H9 (cell line): ENCODE measurements around the gene KRT81. TPM values are rescaled to one million over a fixed set of nuclear protein-coding genes. Genes with fewer than 3 reads are reported as not detected.
A peak's percentile ranks its signal among the peaks of the same experiment; 100 is the strongest.

Source experiments
- DNase-seq: peaks from one replicate; pipeline ENCODE4 v3.0.0-alpha.2; 2017
- H2AFZ ChIP-seq: one replicate; pipeline ENCODE4 v1.6.1; 2013; ENCODE audit warnings: mild to moderate bottlenecking, low read length, control low read depth, moderate library complexity
- H2AK5ac ChIP-seq: 2 replicates; pipeline ENCODE4 v1.6.1; 2013; ENCODE audit warnings: low read length, control low read depth, mixed read lengths; ENCODE audit not compliant: insufficient read length
- H2BK120ac ChIP-seq: one replicate; pipeline ENCODE4 v1.6.1; 2013; ENCODE audit warnings: low read depth, mild to moderate bottlenecking, low read length, control low read depth, inconsistent platforms; ENCODE audit not compliant: poor library complexity, severe bottlenecking
- H2BK12ac ChIP-seq: 2 replicates; pipeline ENCODE4 v1.6.1; 2013; ENCODE audit warnings: low read length, control low read depth, mixed read lengths, low read depth; ENCODE audit not compliant: insufficient read length
- H2BK15ac ChIP-seq: 2 replicates; pipeline ENCODE4 v1.6.1; 2013; ENCODE audit warnings: low read depth, low read length, control low read depth
- H2BK20ac ChIP-seq: one replicate; pipeline ENCODE4 v1.6.1; 2013; ENCODE audit warnings: low read depth, mild to moderate bottlenecking, low read length, control low read depth, inconsistent platforms; ENCODE audit not compliant: poor library complexity, severe bottlenecking
- H2BK5ac ChIP-seq: 2 replicates; pipeline ENCODE4 v1.6.1; 2013; ENCODE audit warnings: low read length, control low read depth, mixed read lengths; ENCODE audit not compliant: insufficient read length
- H3K14ac ChIP-seq: 2 replicates; pipeline ENCODE4 v1.6.1; 2013; ENCODE audit warnings: low read length, control low read depth; ENCODE audit not compliant: insufficient read depth
- H3K18ac ChIP-seq: 2 replicates; pipeline ENCODE4 v1.6.1; 2013; ENCODE audit warnings: low read depth, mild to moderate bottlenecking, mixed read lengths, low read length, control low read depth; ENCODE audit not compliant: insufficient read length
- H3K23ac ChIP-seq: 2 replicates; pipeline ENCODE4 v1.6.1; 2013; ENCODE audit warnings: low read length, control low read depth, mixed read lengths, low read depth; ENCODE audit not compliant: insufficient read length
- H3K23me2 ChIP-seq: 2 replicates; pipeline ENCODE4 v1.6.1; 2013; ENCODE audit warnings: low read depth, mild to moderate bottlenecking, mixed read lengths, low read length, control low read depth; ENCODE audit not compliant: insufficient read length, poor library complexity, severe bottlenecking
- H3K27ac ChIP-seq: 2 replicates; pipeline ENCODE4 v1.5.1; 2013; ENCODE audit warnings: low read length, control low read depth, mixed read lengths, low read depth; ENCODE audit not compliant: insufficient read length
- H3K27me3 ChIP-seq: 2 replicates; pipeline ENCODE4 v1.6.1; 2013; ENCODE audit warnings: low read length, control low read depth, inconsistent platforms; ENCODE audit not compliant: insufficient read depth
- H3K4ac ChIP-seq: 2 replicates; pipeline ENCODE4 v1.6.1; 2013; ENCODE audit warnings: low read depth, mild to moderate bottlenecking, control low read depth, inconsistent platforms, low read length, moderate library complexity
- H3K4me1 ChIP-seq: 2 replicates; pipeline ENCODE4 v1.6.1; 2013; ENCODE audit warnings: low read length, control low read depth, inconsistent platforms; ENCODE audit not compliant: insufficient read depth
- H3K4me2 ChIP-seq: 2 replicates; pipeline ENCODE4 v1.6.1; 2013; ENCODE audit warnings: low read length, control low read depth, mixed read lengths; ENCODE audit not compliant: insufficient read length, insufficient read depth
- H3K56ac ChIP-seq: 2 replicates; pipeline ENCODE4 v1.6.1; 2013; ENCODE audit warnings: low read depth, mild to moderate bottlenecking, mixed read lengths, low read length, control low read depth; ENCODE audit not compliant: insufficient read length
- H3K79me1 ChIP-seq: 2 replicates; pipeline ENCODE4 v1.6.1; 2013; ENCODE audit warnings: low read depth, mild to moderate bottlenecking, moderate library complexity, low read length, control low read depth, inconsistent platforms; ENCODE audit not compliant: insufficient read depth, poor library complexity, severe bottlenecking
- H3K79me2 ChIP-seq: 2 replicates; pipeline ENCODE4 v1.6.1; 2013; ENCODE audit warnings: low read length, control low read depth, inconsistent platforms; ENCODE audit not compliant: insufficient read depth
- H3K9ac ChIP-seq: 2 replicates; pipeline ENCODE4 v1.6.1; 2013; ENCODE audit warnings: low read length, control low read depth, mixed read lengths; ENCODE audit not compliant: insufficient read length; ENCODE audit errors: extremely low read depth
- H3K9me3 ChIP-seq: one replicate; pipeline ENCODE4 v1.6.1; 2013; ENCODE audit warnings: low read depth, low read length, inconsistent platforms; ENCODE audit not compliant: control insufficient read depth
- H3T11ph ChIP-seq: one replicate; pipeline ENCODE4 v1.6.1; 2013; ENCODE audit warnings: mild to moderate bottlenecking, low read length, control low read depth, inconsistent platforms
- H4K20me1 ChIP-seq: one replicate; pipeline ENCODE4 v1.6.1; 2013; ENCODE audit not compliant: control insufficient read depth, insufficient read length, insufficient read depth
- H4K5ac ChIP-seq: 2 replicates; pipeline ENCODE4 v1.6.1; 2013; ENCODE audit warnings: low read depth, mild to moderate bottlenecking, mixed read lengths, low read length, control low read depth; ENCODE audit not compliant: insufficient read length
- H4K8ac ChIP-seq: replicated peaks from 2 replicates; pipeline ENCODE4 v1.6.1; 2013; ENCODE audit warnings: low read length, control low read depth, mixed read lengths, low read depth; ENCODE audit not compliant: insufficient read length
- H4K91ac ChIP-seq: 2 replicates; pipeline ENCODE4 v1.6.1; 2013; ENCODE audit warnings: low read depth, mild to moderate bottlenecking, moderate library complexity, mixed read lengths, low read length, control low read depth; ENCODE audit not compliant: insufficient read length
- H3K27ac Mint-ChIP-seq, 3 experiments: 2 replicates in 2 of 3; 3 replicates in 1 of 3; pipeline ENCODE4 v1.8.0; 2020 to 2021; ENCODE audit warnings: mixed read lengths in 3 of 3, mild to moderate bottlenecking in 1 of 3, moderate library complexity in 1 of 3
- H3K27me3 Mint-ChIP-seq: 2 replicates; pipeline ENCODE4 v1.8.0; 2021; ENCODE audit warnings: low read depth, mild to moderate bottlenecking, moderate library complexity, mixed read lengths
- H3K36me3 Mint-ChIP-seq, 3 experiments: 2 replicates in 2 of 3; 3 replicates in 1 of 3; pipeline ENCODE4 v1.8.0; 2020 to 2021; ENCODE audit warnings: low read depth in 3 of 3, mixed read lengths in 3 of 3; ENCODE audit not compliant: insufficient read depth in 1 of 3
- H3K4me1 Mint-ChIP-seq, 2 experiments: 2 replicates each; pipeline ENCODE4 v1.8.0; 2020; ENCODE audit warnings: mixed read lengths in 2 of 2
- H3K4me3 Mint-ChIP-seq, 2 experiments: 2 replicates in 1 of 2; 3 replicates in 1 of 2; pipeline ENCODE4 v1.8.0; 2020 to 2021; ENCODE audit warnings: mild to moderate bottlenecking in 2 of 2, mixed read lengths in 2 of 2, moderate library complexity in 1 of 2
- H3K9me3 Mint-ChIP-seq, 2 experiments: 2 replicates in 1 of 2; 3 replicates in 1 of 2; pipeline ENCODE4 v1.8.0; 2020; ENCODE audit warnings: mild to moderate bottlenecking in 2 of 2, mixed read lengths in 2 of 2, moderate library complexity in 1 of 2
- WGBS: extraction: QIAGEN DNeasy Blood & Tissue Kit; methylation state at CpG from one replicate; pipeline ENCODE4 v1.1.7; 2013; ENCODE audit warnings: missing lambda C conversion rate, low lambda C conversion rate, mixed read lengths; ENCODE audit not compliant: insufficient read length; ENCODE audit errors: extremely low coverage; 5-methylcytosine and 5-hydroxymethylcytosine counted together
- total RNA-seq: library from RNA; stranded (reverse); gene quantifications from 2 replicates; pipeline ENCODE4 v1.2.1, GENCODE V29; 2021
- TF ChIP-seq, protein P1 (sequence below): fragments of 200-600 bp; sonication (generic); conservative IDR thresholded peaks from 3 replicates; pipeline ENCODE4 v1.8.0; 2021; ENCODE audit warnings: antibody characterized with exemption, mild to moderate bottlenecking

KRT81 gene
- total RNA-seq, 1 experiment from 2014 or later: not detected

DNA sequence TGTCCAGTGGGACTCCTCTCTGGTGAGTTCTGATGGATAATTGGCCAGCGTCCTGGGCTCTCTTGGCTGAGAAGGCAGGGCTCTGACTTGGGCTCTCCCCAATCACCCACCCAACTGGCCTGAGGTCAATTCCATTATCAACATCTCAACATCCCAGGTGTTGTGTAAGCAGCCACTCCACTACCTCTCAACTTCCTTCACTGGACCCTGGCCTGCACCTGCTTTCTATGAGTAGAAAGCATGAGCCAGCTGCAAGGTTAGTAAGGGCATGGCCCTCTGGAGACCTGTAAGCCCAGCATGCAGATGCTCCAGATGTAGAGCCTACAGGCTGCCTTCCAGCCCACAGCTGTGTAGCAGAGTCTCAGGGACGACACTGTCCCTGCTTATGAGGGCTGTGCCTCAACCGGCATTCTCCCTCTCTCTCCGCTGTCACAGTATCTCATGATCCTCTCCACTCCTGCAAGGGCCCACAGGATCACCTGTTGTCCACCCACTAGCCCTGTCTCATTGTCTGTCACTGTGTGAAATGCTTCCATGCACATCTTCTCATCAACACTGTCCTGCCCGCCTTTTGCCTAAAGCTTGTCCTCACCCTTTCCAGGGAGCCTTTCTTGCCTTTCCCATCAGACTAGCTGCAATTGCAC lies 5.4 kb upstream of the KRT81 start:
- no peak overlapping the region for H3T11ph ChIP-seq
- no peak overlapping the region for H3K23ac ChIP-seq
- H2AFZ ChIP-seq: no peak overlapping the region
- H3K36me3 Mint-ChIP-seq: no peaks in the 10 kb centered on the region
- H3K18ac ChIP-seq: no peak overlapping the region
- no peak overlapping the region for H3K4me2 ChIP-seq
- no peak overlapping the region for H3K4ac ChIP-seq
- H3K27me3 Mint-ChIP-seq: peaks cover 42% of the 10 kb centered on the region
- no peak overlapping the region for H2BK12ac ChIP-seq
- H3K27me3 ChIP-seq: no peaks in the 10 kb centered on the region; the same call in 1 of the 2 replicates
- no peak overlapping the region for H3K56ac ChIP-seq
- no peaks in the 10 kb centered on the region for H3K9me3 ChIP-seq
- peaks cover 3% of the 10 kb centered on the region in 2 experiments; a peak in 2 of 4 replicates for H3K4me1 Mint-ChIP-seq
- H3K23me2 ChIP-seq: no peaks in the 10 kb centered on the region
- no peak overlapping the region for H2AK5ac ChIP-seq
- no peak overlapping the region for H2BK20ac ChIP-seq
- H3K79me2 ChIP-seq: no peaks in the 10 kb centered on the region
- H2BK5ac ChIP-seq: no peak overlapping the region
- DNase-seq: peak; percentile 13
- no peak overlapping the region for H4K8ac ChIP-seq
- no peak overlapping the region; the same call in 1 of the 2 replicates for H3K14ac ChIP-seq
- H4K5ac ChIP-seq: peak overlapping the region; percentile 16
- H3K27ac Mint-ChIP-seq: no peak overlapping the region; a peak in 1 of 7 replicates
- H3K9ac ChIP-seq: no peak overlapping the region
- no CpG with 5 or more reads among the region's 5 CpGs for WGBS
- H3K4me3 Mint-ChIP-seq: no peak overlapping the region
- no peak overlapping the region for H2BK120ac ChIP-seq
- no peak overlapping the region for H2BK15ac ChIP-seq
- peaks cover 4% of the 10 kb centered on the region for H4K20me1 ChIP-seq
- no peaks in the 10 kb centered on the region; a peak in 1 of 5 replicates for H3K9me3 Mint-ChIP-seq
- H3K79me1 ChIP-seq: no peaks in the 10 kb centered on the region
- TF ChIP-seq, protein P1, sequence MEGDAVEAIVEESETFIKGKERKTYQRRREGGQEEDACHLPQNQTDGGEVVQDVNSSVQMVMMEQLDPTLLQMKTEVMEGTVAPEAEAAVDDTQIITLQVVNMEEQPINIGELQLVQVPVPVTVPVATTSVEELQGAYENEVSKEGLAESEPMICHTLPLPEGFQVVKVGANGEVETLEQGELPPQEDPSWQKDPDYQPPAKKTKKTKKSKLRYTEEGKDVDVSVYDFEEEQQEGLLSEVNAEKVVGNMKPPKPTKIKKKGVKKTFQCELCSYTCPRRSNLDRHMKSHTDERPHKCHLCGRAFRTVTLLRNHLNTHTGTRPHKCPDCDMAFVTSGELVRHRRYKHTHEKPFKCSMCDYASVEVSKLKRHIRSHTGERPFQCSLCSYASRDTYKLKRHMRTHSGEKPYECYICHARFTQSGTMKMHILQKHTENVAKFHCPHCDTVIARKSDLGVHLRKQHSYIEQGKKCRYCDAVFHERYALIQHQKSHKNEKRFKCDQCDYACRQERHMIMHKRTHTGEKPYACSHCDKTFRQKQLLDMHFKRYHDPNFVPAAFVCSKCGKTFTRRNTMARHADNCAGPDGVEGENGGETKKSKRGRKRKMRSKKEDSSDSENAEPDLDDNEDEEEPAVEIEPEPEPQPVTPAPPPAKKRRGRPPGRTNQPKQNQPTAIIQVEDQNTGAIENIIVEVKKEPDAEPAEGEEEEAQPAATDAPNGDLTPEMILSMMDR: no peak
- H4K91ac ChIP-seq: no peak overlapping the region
- H3K27ac ChIP-seq: no peak overlapping the region
- no peaks in the 10 kb centered on the region for H3K4me1 ChIP-seq
